Skeletal muscle tissue (tissue), 4 donors: Measurements from ENCODE around the gene AIRE. TPM values are rescaled to one million over a fixed set of nuclear protein-coding genes. Genes with fewer than 3 reads are reported as not detected.

Source experiments
- H3K27ac ChIP-seq: one replicate; pipeline ENCODE4 v1.7.0; 2013; ENCODE audit warnings: mild to moderate bottlenecking, low read depth, low read length, inconsistent platforms
- H3K27me3 ChIP-seq, 3 donors: one replicate each; pipeline ENCODE4 v1.7.0; 2013; ENCODE audit warnings: low read length in 3 of 3; ENCODE audit not compliant: control insufficient read depth in 3 of 3, insufficient read depth in 3 of 3
- H3K36me3 ChIP-seq, 3 donors: one replicate each; pipeline ENCODE4 v1.7.0; 2013; ENCODE audit warnings: low read length in 3 of 3; ENCODE audit not compliant: control insufficient read depth in 3 of 3, insufficient read depth in 3 of 3
- H3K4me1 ChIP-seq, 3 donors: one replicate each; pipeline ENCODE4 v1.7.0; 2013; ENCODE audit warnings: low read length in 3 of 3, mild to moderate bottlenecking in 3 of 3; ENCODE audit not compliant: control insufficient read depth in 3 of 3, insufficient read depth in 3 of 3
- H3K4me3 ChIP-seq, 3 donors: one replicate each; pipeline ENCODE4 v1.7.0; 2013; ENCODE audit warnings: low read length in 3 of 3
- H3K9ac ChIP-seq, 3 donors: one replicate each; pipeline ENCODE4 v1.7.0; 2013; ENCODE audit warnings: low read length in 3 of 3, mild to moderate bottlenecking in 3 of 3, moderate library complexity in 2 of 3, low read depth in 1 of 3
- H3K9me3 ChIP-seq, 3 donors: one replicate each; pipeline ENCODE4 v1.7.0; 2013; ENCODE audit warnings: low read length in 3 of 3; ENCODE audit not compliant: control insufficient read depth in 3 of 3
- total RNA-seq: library from RNA; depleted of rRNA; stranded (reverse); fragments of >200 nt; gene quantifications from one replicate; pipeline ENCODE4 v1.2.3, GENCODE V29; 2014
- donor health status: Osteomylitis.

The AIRE gene
- total RNA-seq, 1 donor from 2014 or later: not detected

- no peaks in the 10 kb centered on the region for H3K4me1 ChIP-seq
- peaks cover 0 to 2% (median 0%) of the 10 kb centered on the region in 3 donors for H3K9me3 ChIP-seq
- H3K27ac ChIP-seq: no peak overlapping the region
- no peaks in the 10 kb centered on the region for H3K36me3 ChIP-seq
- no peak overlapping the region for H3K9ac ChIP-seq
- H3K4me3 ChIP-seq: no peak overlapping the region
- peaks cover 2 to 10% (median 5%) of the 10 kb centered on the region in 3 donors for H3K27me3 ChIP-seq
These were observed 27.5 kb upstream of the AIRE start for GRCh38 chr21:44258056-44258725.

DNA sequence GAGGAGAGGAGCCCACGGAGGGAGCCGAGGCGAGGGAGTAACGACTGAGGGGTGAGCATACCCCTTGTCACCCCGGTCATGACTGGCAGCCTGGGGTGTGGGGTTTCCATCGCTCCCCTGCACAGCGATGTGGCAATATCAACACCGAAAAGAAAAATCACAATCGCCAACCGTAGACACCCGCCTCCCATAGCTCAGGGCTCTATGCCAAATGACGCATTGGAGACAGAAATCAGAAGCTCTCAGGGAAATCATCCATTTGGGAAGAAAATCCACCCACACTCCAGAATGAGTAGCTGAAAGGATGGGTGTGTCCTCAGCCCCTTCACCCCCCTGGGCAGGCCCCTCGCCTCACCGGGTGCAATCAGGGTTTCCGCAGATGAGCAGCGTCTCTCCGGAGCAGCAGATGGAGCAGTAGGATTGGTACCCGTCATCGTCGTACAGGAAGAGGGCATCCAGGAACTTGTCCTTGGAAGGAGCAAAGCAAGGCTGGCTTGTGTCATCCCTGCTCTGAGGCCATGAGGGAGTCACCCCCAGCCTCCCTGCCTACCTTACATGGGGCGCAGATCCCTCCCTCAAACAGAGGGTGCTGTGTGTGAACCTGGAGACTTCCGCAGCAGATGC lies 26.5 kb upstream of the AIRE start:
- Histone ChIP-seq H3K27me3 (peaks cover 2 to 13% (median 5%) of the 10 kb centered on the region in 3 donors), H3K27ac (no peak overlapping the region)

GRCh38 chr21:44260066-44260465 lies 25.6 kb upstream of the AIRE start:
- no peaks in the 10 kb centered on the region for H3K4me1 ChIP-seq
- H3K27ac ChIP-seq: no peak overlapping the region
- peaks cover 2 to 13% (median 5%) of the 10 kb centered on the region in 3 donors for H3K27me3 ChIP-seq
- no peak overlapping the region for H3K4me3 ChIP-seq
- H3K9me3 ChIP-seq: peaks cover 0 to 2% (median 0%) of the 10 kb centered on the region in 3 donors
- H3K36me3 ChIP-seq: no peaks in the 10 kb centered on the region
- no peak overlapping the region for H3K9ac ChIP-seq

More for the DNA sequence above, 26.5 kb upstream of the AIRE start:
- Histone ChIP-seq H3K4me3 (no peak overlapping the region), H3K36me3 (no peaks in the 10 kb centered on the region), H3K9ac (no peak overlapping the region), H3K9me3 (peaks cover 0 to 2% (median 0%) of the 10 kb centered on the region in 3 donors), H3K4me1 (no peaks in the 10 kb centered on the region)

DNA sequence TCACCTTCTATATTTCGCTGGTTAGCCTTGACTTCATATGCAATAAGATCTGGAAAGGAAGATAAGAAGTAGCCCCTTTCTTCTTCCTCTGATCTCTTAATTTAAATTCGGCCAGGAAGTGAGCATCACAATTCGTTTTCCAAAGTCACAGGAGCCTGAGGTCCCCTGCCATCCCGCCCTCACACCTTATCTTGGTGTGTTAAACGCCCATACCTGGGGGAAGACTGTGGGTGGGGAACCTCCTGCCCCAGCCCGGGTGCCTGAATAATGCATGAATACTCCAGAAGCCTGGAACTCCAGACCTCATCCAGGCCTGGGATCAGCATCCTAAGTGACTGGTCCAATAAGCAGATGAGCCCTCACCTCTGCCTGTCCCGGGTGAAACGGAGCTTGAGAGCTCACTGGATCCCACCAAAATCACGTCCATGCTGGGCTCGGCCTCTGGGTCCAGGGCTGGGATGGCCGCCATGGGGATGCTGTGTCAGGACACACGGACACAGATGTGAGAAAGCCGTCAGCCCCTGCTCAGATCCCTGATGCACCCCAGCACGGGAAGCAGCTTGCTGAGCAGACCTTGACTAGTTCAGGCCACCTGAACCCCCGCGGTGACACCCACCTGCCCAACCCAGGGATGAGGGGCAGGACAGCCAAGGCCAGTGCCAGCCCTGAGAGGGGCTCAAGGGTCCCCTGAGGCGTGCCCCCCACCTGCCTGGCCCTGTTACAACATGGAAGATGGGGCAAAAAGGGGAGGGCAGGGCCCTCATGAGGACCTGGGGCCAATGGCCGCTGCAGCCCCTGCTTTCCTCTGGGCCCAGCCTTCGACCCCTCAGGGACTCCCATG lies 24.7 kb upstream of the AIRE start:
- Histone ChIP-seq H3K4me1 (no peaks in the 10 kb centered on the region), H3K36me3 (no peaks in the 10 kb centered on the region), H3K27me3 (peaks cover 2 to 13% (median 5%) of the 10 kb centered on the region in 3 donors), H3K9me3 (peaks cover 0 to 2% (median 0%) of the 10 kb centered on the region in 3 donors), H3K27ac (no peak overlapping the region), H3K9ac (no peak overlapping the region), H3K4me3 (no peak overlapping the region)

DNA sequence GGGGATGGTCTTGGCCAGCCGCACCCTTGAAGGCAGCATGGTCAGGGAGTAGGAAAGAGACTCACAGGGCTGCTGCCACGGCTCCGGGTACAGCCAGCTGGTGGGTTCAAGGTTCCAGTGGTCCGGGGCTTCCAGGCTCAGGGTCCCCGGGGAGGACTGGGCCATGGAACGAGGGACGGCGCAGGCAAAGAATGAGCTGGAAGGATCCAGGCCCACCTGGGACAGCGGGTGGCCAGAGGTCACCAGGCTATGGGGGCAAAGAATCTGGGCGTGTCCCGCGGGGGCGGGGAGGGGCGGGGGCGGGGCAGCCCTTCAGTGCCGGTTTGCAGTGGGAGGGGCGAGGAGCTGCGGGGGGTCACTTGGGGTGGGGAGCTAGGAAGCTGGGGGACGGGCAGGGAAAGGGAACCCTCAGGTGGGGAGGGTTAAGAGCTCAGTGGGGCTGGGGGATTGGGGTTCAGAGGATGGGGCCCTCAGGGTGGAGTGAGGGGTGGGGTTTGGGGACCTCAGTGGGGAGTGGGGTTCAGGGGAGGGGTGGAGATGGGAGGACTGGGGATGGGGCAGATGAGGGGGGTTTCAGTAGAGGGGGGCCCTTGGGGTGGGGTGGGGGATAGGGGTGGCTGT lies 23.9 kb upstream of the AIRE start, which contains the start of gene DNMT3L:
DNMT3L (minus strand) TSS at position 223 of the 621 bp plus-strand sequence. CDS start 638 bp downstream, outside the sequence.
- Histone ChIP-seq H3K36me3 (no peaks in the 10 kb centered on the region), H3K27me3 (peaks cover 2 to 13% (median 5%) of the 10 kb centered on the region in 3 donors), H3K9ac (no peak within 1 kb of the TSS), H3K27ac (no peak within 1 kb of the TSS), H3K4me3 (no peak within 1 kb of the TSS), H3K4me1 (no peaks in the 10 kb centered on the region), H3K9me3 (peaks cover 0 to 2% (median 0%) of the 10 kb centered on the region in 3 donors)

- H3K9me3 ChIP-seq: peaks cover 0 to 2% (median 0%) of the 10 kb centered on the region in 3 donors
- no peak overlapping the region for H3K4me3 ChIP-seq
- H3K4me1 ChIP-seq: no peaks in the 10 kb centered on the region
- H3K9ac ChIP-seq: no peak overlapping the region
- no peak overlapping the region for H3K27ac ChIP-seq
- no peaks in the 10 kb centered on the region for H3K36me3 ChIP-seq
- H3K27me3 ChIP-seq: peaks cover 2 to 13% (median 5%) of the 10 kb centered on the region in 3 donors
These were observed 23.2 kb upstream of the AIRE start for GRCh38 chr21:44262338-44263056.

GRCh38 chr21:44263221-44263760 lies 22.4 kb upstream of the AIRE start:
- Histone ChIP-seq H3K36me3 (no peaks in the 10 kb centered on the region), H3K4me3 (no peak overlapping the region), H3K4me1 (no peaks in the 10 kb centered on the region), H3K9ac (no peak overlapping the region), H3K27ac (no peak overlapping the region), H3K9me3 (peaks cover 0 to 2% (median 0%) of the 10 kb centered on the region in 3 donors), H3K27me3 (peaks cover 2 to 13% (median 5%) of the 10 kb centered on the region in 3 donors)

- H3K9ac ChIP-seq: no peak overlapping the region
- H3K4me1 ChIP-seq: no peaks in the 10 kb centered on the region
- no peaks in the 10 kb centered on the region for H3K36me3 ChIP-seq
- H3K9me3 ChIP-seq: peaks cover 0 to 2% (median 0%) of the 10 kb centered on the region in 3 donors
- peaks cover 2 to 13% (median 2%) of the 10 kb centered on the region in 3 donors for H3K27me3 ChIP-seq
- H3K4me3 ChIP-seq: no peak overlapping the region
- H3K27ac ChIP-seq: no peak overlapping the region
These were observed 21.9 kb upstream of the AIRE start for GRCh38 chr21:44263768-44264167.

GRCh38 chr21:44265734-44266270 lies 19.9 kb upstream of the AIRE start:
- peaks cover 0 to 7% (median 2%) of the 10 kb centered on the region in 3 donors for H3K27me3 ChIP-seq
- H3K4me1 ChIP-seq: no peaks in the 10 kb centered on the region
- H3K27ac ChIP-seq: no peak overlapping the region
- H3K4me3 ChIP-seq: no peak overlapping the region
- H3K36me3 ChIP-seq: no peaks in the 10 kb centered on the region
- no peaks in the 10 kb centered on the region for H3K9me3 ChIP-seq
- no peak overlapping the region for H3K9ac ChIP-seq
